Measurements from ENCODE around the gene DNAH9. TPM values are rescaled to one million over a fixed set of nuclear protein-coding genes. Genes with fewer than 3 reads are reported as not detected.

DNAH9 gene
- total RNA-seq, 4 donors from 2014 or later: 0.98 to 1.9 (median 1.5) TPM

DNA sequence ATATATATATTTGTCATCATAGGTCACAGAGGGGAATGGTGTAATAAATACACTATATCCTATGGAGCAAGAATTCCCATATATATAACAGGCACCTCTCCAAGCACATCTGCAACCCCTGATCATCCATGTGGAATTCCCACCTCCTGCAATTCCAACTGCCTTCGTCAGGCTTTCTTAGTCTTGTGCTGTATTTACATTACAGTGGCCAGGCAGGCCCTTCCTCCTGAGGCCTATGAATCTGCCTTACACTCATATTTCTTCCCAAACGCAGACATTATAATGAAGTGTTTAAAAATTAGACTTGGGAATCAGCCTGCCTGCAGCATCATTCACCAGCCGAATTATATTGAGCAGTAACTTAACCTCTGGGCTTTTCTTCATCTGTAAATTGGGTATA is 19.3 kb upstream of the DNAH9 start:
- 72 to 78% methylated on average over 3 of the region's 3 CpGs for WGBS, 2 donors
- DNase-seq (ENCODE audit: low spot score in 2 of 2): no peak
- Histone ChIP-seq H3K27me3 (no peaks in the 10 kb centered on the region), H3K36me3 (no peaks in the 10 kb centered on the region), H3K27ac (no peak overlapping the region), H3K4me3 (no peak overlapping the region), H3K4me1 (no peaks in the 10 kb centered on the region), H3K9me3 (no peaks in the 10 kb centered on the region)
- TF ChIP-seq POLR2A (IDR thresholded peaks at IDR 0.05) (no peak), EP300 (IDR thresholded peaks at IDR 0.05) (no peak)
- TF ChIP-seq, protein P1, sequence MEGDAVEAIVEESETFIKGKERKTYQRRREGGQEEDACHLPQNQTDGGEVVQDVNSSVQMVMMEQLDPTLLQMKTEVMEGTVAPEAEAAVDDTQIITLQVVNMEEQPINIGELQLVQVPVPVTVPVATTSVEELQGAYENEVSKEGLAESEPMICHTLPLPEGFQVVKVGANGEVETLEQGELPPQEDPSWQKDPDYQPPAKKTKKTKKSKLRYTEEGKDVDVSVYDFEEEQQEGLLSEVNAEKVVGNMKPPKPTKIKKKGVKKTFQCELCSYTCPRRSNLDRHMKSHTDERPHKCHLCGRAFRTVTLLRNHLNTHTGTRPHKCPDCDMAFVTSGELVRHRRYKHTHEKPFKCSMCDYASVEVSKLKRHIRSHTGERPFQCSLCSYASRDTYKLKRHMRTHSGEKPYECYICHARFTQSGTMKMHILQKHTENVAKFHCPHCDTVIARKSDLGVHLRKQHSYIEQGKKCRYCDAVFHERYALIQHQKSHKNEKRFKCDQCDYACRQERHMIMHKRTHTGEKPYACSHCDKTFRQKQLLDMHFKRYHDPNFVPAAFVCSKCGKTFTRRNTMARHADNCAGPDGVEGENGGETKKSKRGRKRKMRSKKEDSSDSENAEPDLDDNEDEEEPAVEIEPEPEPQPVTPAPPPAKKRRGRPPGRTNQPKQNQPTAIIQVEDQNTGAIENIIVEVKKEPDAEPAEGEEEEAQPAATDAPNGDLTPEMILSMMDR (IDR thresholded peaks at IDR 0.05): no peak

DNA sequence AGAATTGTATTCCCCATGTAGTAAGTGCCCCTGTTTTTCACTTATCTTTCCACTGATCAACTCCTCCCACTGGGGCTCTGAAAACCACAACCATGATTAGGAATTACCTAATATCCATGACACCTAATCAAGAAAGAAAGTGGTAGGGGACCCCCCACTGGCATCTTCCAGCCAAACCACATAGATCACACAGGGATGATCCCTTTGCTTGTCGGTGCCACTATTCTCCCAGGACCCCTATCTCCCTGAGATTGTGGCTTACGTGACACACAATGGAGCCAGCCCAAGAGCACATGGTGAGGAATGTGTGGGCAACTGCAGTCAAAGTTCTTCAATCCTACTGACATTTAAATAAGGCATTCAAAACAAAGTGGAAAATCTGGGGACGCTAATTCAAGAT is 17.6 kb upstream of the DNAH9 start:
- 83 to 87% methylated on average over 3 of the region's 3 CpGs for WGBS, 2 donors
- H3K4me3 ChIP-seq: no peak overlapping the region
- TF ChIP-seq, protein P1 (IDR thresholded peaks at IDR 0.05): no peak
- TF ChIP-seq POLR2A (IDR thresholded peaks at IDR 0.05) (no peak), EP300 (IDR thresholded peaks at IDR 0.05) (no peak)

GRCh38 chr17:11582217-11582616 is 16.1 kb upstream of the DNAH9 start:
- no peaks in the 10 kb centered on the region for H3K36me3 ChIP-seq
- WGBS, 2 donors: 78 to 82% methylated on average over 5 of the region's 5 CpGs
- DNase-seq (ENCODE audit: low spot score in 2 of 2): no peak
- TF ChIP-seq EP300 (IDR thresholded peaks at IDR 0.05) (no peak), POLR2A (IDR thresholded peaks at IDR 0.05) (no peak)
- TF ChIP-seq, protein P1 (IDR thresholded peaks at IDR 0.05): no peak
- no peak overlapping the region for H3K27ac ChIP-seq
- no peaks in the 10 kb centered on the region for H3K9me3 ChIP-seq
- no peaks in the 10 kb centered on the region for H3K27me3 ChIP-seq
- H3K4me1 ChIP-seq: no peaks in the 10 kb centered on the region
- no peak overlapping the region for H3K4me3 ChIP-seq

More for the DNA sequence above, 17.6 kb upstream of the DNAH9 start:
- H3K4me1 ChIP-seq: no peaks in the 10 kb centered on the region
- no peaks in the 10 kb centered on the region for H3K36me3 ChIP-seq
- no peaks in the 10 kb centered on the region for H3K9me3 ChIP-seq
- H3K27me3 ChIP-seq: no peaks in the 10 kb centered on the region
- DNase-seq (ENCODE audit: low spot score in 2 of 2): no peak
- H3K27ac ChIP-seq: no peak overlapping the region

- Histone ChIP-seq H3K27ac (no peak overlapping the region), H3K27me3 (no peaks in the 10 kb centered on the region), H3K36me3 (no peaks in the 10 kb centered on the region), H3K4me3 (no peak overlapping the region), H3K9me3 (no peaks in the 10 kb centered on the region), H3K4me1 (no peaks in the 10 kb centered on the region)
- no peak for DNase-seq (ENCODE audit: low spot score in 2 of 2)
- WGBS, 2 donors: 82 to 95% methylated on average over 7 to 8 of the region's 9 CpGs
- TF ChIP-seq, protein P1 (IDR thresholded peaks at IDR 0.05): no peak
These were observed 14.8 kb upstream of the DNAH9 start for GRCh38 chr17:11583306-11583992.

GRCh38 chr17:11589716-11590115 is 8.6 kb upstream of the DNAH9 start:
- H3K27me3 ChIP-seq: no peaks in the 10 kb centered on the region
- no peak overlapping the region for H3K4me3 ChIP-seq
- H3K4me1 ChIP-seq: no peaks in the 10 kb centered on the region
- 75 to 78% methylated on average over 3 of the region's 3 CpGs for WGBS, 2 donors
- DNase-seq (ENCODE audit: low spot score in 2 of 2): no peak
- H3K36me3 ChIP-seq: no peaks in the 10 kb centered on the region
- H3K27ac ChIP-seq: no peak overlapping the region
- TF ChIP-seq POLR2A (IDR thresholded peaks at IDR 0.05) (no peak), EP300 (IDR thresholded peaks at IDR 0.05) (no peak)
- TF ChIP-seq, protein P1 (IDR thresholded peaks at IDR 0.05): no peak
- H3K9me3 ChIP-seq: peaks cover 0 to 7% (median 0%) of the 10 kb centered on the region in 4 donors
